ENCODE measurements around the gene IL17RE.

IL17RE gene

DNA sequence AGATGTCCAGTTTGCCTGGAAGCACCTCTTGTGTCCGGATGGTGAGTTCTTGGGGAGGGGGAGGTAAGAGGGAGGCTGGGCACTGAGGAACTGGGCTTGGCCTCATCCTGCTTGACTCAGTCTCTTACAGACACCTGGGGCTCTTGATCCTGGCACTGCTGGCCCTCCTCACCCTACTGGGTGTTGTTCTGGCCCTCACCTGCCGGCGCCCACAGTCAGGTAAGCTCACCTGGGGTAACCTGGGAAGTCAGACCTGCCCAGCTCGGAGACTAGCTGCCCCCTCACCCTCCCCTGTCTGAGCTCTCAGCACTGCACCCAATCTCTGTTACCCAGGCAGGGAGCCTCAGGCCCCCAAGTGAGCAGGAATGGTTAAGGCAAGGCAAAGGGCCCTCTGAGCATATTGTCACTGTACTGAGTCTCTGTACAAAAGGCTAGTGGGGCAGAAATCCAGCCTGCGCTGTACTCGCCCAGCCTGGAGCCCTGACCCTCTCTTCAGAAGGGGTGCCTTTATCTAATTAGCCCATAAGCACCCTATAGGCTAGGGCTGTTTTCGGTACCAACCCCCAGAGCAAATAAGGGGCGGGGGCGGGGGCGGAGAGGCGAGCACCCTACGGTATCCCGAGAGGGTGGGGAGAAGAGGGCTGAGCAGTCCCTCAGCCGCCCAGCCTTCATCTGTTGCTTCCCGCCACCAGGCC, 12.1 kb downstream of the IL17RE start:
- H3K4me3 ChIP-seq (ENCODE audit: control insufficient read depth, low read depth, low read length), result peak overlapping the region; percentile 16
- TF ChIP-seq, protein P1, sequence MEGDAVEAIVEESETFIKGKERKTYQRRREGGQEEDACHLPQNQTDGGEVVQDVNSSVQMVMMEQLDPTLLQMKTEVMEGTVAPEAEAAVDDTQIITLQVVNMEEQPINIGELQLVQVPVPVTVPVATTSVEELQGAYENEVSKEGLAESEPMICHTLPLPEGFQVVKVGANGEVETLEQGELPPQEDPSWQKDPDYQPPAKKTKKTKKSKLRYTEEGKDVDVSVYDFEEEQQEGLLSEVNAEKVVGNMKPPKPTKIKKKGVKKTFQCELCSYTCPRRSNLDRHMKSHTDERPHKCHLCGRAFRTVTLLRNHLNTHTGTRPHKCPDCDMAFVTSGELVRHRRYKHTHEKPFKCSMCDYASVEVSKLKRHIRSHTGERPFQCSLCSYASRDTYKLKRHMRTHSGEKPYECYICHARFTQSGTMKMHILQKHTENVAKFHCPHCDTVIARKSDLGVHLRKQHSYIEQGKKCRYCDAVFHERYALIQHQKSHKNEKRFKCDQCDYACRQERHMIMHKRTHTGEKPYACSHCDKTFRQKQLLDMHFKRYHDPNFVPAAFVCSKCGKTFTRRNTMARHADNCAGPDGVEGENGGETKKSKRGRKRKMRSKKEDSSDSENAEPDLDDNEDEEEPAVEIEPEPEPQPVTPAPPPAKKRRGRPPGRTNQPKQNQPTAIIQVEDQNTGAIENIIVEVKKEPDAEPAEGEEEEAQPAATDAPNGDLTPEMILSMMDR (IDR thresholded peaks at IDR 0.05; ENCODE audit: control insufficient read depth, insufficient read depth, low read depth, low read length, missing control alignments), result no peak
- DNase-seq (ENCODE audit: low read depth), result no peak

DNA sequence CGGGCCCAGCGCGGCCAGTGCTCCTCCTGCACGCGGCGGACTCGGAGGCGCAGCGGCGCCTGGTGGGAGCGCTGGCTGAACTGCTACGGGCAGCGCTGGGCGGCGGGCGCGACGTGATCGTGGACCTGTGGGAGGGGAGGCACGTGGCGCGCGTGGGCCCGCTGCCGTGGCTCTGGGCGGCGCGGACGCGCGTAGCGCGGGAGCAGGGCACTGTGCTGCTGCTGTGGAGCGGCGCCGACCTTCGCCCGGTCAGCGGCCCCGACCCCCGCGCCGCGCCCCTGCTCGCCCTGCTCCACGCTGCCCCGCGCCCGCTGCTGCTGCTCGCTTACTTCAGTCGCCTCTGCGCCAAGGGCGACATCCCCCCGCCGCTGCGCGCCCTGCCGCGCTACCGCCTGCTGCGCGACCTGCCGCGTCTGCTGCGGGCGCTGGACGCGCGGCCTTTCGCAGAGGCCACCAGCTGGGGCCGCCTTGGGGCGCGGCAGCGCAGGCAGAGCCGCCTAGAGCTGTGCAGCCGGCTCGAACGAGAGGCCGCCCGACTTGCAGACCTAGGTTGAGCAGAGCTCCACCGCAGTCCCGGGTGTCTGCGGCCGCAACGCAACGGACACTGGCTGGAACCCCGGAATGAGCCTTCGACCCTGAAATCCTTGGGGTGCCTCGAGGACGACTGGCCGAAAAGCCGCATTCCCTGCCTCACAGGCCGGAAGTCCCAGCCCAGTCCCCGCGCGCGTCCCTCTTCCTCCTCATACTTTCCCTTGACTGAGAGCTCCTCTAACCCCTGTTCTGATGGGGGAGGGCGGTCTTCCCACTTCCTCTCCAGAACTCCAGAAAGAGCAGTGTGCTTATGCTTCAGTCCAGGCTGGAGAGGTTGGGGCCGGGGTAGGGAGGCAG, 12.8 kb downstream of the IL17RE start:
- no peak for DNase-seq (ENCODE audit: low read depth)
- TF ChIP-seq, protein P1 (IDR thresholded peaks at IDR 0.05; ENCODE audit: control insufficient read depth, insufficient read depth, low read depth, low read length, missing control alignments), result peak; percentile 47
- peak overlapping the region; percentile 52 for H3K4me3 ChIP-seq (ENCODE audit: control insufficient read depth, low read depth, low read length)

DNA sequence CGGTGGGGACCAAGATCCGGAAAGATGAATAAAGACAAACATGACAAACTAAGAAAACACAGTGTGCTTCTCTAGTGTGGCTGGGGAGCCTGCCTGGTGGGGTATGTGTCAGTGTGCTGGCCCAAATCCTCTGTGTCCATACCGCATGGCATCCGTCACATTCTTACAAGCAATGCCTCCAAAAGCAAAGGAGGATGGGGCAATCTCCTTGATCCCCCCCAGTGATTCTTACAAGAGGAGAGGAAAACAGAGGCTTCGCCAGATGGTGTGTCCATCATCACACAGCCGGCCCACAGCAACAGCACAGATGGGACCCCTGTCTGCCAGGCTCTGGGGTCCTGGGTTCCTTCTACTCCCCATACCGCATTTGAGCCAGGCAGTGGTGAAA, 13.7 kb downstream of the IL17RE start:
- DNase-seq (ENCODE audit: low read depth), result no peak
- TF ChIP-seq, protein P1 (IDR thresholded peaks at IDR 0.05; ENCODE audit: control insufficient read depth, insufficient read depth, low read depth, low read length, missing control alignments), result no peak
- H3K4me3 ChIP-seq (ENCODE audit: control insufficient read depth, low read depth, low read length), result peak overlapping the region; percentile 53

DNA sequence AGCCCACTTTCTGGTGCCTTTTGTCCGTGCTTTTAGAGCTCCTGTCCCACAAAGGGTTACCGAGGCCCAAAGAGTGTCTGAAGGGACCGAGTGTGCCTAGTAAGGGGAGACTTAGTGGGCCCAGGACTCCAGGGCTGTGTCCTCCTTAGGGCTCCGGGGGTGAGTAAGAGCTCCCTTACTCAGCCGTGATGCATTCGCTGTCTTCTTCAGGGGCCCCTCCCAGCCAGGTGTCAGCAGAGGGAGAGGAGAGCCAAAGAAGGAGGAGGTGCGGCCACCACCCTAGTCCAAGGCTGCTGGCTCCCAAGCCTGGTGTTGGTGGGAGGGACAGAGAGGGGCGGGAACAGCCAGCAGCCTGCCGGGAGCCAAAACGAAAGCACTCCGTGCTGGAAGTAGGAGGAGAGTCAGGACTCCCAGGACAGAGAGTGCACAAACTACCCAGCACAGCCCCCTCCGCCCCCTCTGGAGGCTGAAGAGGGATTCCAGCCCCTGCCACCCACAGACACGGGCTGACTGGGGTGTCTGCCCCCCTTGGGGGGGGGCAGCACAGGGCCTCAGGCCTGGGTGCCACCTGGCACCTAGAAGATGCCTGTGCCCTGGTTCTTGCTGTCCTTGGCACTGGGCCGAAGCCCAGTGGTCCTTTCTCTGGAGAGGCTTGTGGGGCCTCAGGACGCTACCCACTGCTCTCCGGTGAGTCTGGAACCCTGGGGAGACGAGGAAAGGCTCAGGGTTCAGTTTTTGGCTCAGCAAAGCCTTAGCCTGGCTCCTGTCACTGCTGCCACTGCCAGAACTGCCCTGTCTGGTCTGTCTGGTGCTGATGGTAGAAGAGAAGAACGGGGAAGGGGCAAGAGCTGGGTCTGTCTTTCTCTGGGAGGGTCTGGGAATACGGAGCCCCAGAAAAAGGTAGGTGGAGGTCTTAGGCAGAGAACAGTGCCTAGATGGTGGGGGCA, 14.4 kb downstream of the IL17RE start, which contains the start of gene IL17RC:
Gene IL17RC, plus strand, starts transcription at position 365 of the 947 bp plus-strand sequence. Its CDS starts 218 bp downstream, at position 583.
- H3K4me3 ChIP-seq (ENCODE audit: control insufficient read depth, low read depth, low read length), result peak within 1 kb of the TSS; percentile 53
- TF ChIP-seq, protein P1 (IDR thresholded peaks at IDR 0.05; ENCODE audit: control insufficient read depth, insufficient read depth, low read depth, low read length, missing control alignments), result no peak
- no peak for DNase-seq (ENCODE audit: low read depth)

DNA sequence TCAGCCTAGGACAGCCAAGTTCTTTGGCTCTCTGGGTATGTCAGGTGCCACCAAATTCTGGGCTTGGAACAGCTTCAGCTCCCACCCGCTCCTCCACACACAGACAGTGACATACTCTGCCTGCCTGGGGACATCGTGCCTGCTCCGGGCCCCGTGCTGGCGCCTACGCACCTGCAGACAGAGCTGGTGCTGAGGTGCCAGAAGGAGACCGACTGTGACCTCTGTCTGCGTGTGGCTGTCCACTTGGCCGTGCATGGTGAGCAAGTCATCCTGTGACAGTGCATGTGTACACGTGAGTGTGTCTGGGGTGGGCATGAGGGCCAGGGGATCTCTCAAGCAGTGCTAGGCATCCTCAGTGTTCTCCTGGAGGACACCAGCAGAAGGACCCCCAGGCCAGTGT, 15.2 kb downstream of the IL17RE start:
- no peak overlapping the region for H3K4me3 ChIP-seq (ENCODE audit: control insufficient read depth, low read depth, low read length)
- TF ChIP-seq, protein P1 (IDR thresholded peaks at IDR 0.05; ENCODE audit: control insufficient read depth, insufficient read depth, low read depth, low read length, missing control alignments), result no peak
- no peak for DNase-seq (ENCODE audit: low read depth)
